ENCODE measurements around the gene FAM193B.
"Not testable (repeated sequence)": the region's sequence is repeated elsewhere in the genome, so short reads cannot be mapped to it uniquely, and the experiment has no call there.

FAM193B gene

GRCh38 chr5:177486256-177486655 lies 68.1 kb downstream of the FAM193B start:
- Histone ChIP-seq H3K4me3 (ENCODE audit: low read depth, low read length) (no peak overlapping the region), H3K9me3 (no peaks in the 10 kb centered on the region), H3K4me1 (peaks cover 6% of the 10 kb centered on the region; the same call in 1 of the 2 replicates), H3K36me3 (peaks cover 22% of the 10 kb centered on the region), H3K27me3 (no peaks in the 10 kb centered on the region)
- no peak for TF ChIP-seq CTCF (IDR thresholded peaks at IDR 0.05; ENCODE audit: low read depth, low read length)
- DNase-seq, result no peak

GRCh38 chr5:177485753-177486152 lies 68.6 kb downstream of the FAM193B start:
- not testable (repeated sequence) for DNase-seq; H3K4me1 ChIP-seq; H3K27me3 ChIP-seq; H3K9me3 ChIP-seq; H3K4me3 ChIP-seq (ENCODE audit: low read depth, low read length)
- peaks cover 17% of the 10 kb centered on the region for H3K36me3 ChIP-seq

- TF ChIP-seq CTCF (IDR thresholded peaks at IDR 0.05; ENCODE audit: low read depth, low read length), result no peak
- Histone ChIP-seq H3K36me3 (peaks cover 17% of the 10 kb centered on the region), H3K4me3 (ENCODE audit: low read depth, low read length) (no peak overlapping the region), H3K9me3 (no peaks in the 10 kb centered on the region), H3K27me3 (no peaks in the 10 kb centered on the region), H3K4me1 (peaks cover 5% of the 10 kb centered on the region)
- DNase-seq, result no peak
Observed at GRCh38 chr5:177484902-177485549, 69.3 kb downstream of the FAM193B start.

GRCh38 chr5:177483994-177484901 lies 70.1 kb downstream of the FAM193B start:
- no peaks in the 10 kb centered on the region for H3K27me3 ChIP-seq
- no peaks in the 10 kb centered on the region for H3K9me3 ChIP-seq
- peaks cover 17% of the 10 kb centered on the region for H3K36me3 ChIP-seq
- peaks cover 9% of the 10 kb centered on the region for H3K4me1 ChIP-seq
- no peak for TF ChIP-seq CTCF (IDR thresholded peaks at IDR 0.05; ENCODE audit: low read depth, low read length)
- H3K4me3 ChIP-seq (ENCODE audit: low read depth, low read length), result no peak overlapping the region
- DNase-seq, result no peak

- Histone ChIP-seq H3K36me3 (peaks cover 10% of the 10 kb centered on the region), H3K4me3 (ENCODE audit: low read depth, low read length) (no peak overlapping the region), H3K27me3 (no peaks in the 10 kb centered on the region), H3K9me3 (no peaks in the 10 kb centered on the region), H3K4me1 (peaks cover 17% of the 10 kb centered on the region)
- no peak for DNase-seq
- no peak for TF ChIP-seq CTCF (IDR thresholded peaks at IDR 0.05; ENCODE audit: low read depth, low read length)
Observed at GRCh38 chr5:177483042-177483441, 71.3 kb downstream of the FAM193B start.

- Histone ChIP-seq H3K36me3 (peaks cover 4% of the 10 kb centered on the region), H3K4me1 (peaks cover 17% of the 10 kb centered on the region), H3K27me3 (no peaks in the 10 kb centered on the region), H3K4me3 (ENCODE audit: low read depth, low read length) (no peak overlapping the region), H3K9me3 (no peaks in the 10 kb centered on the region)
- DNase-seq, result peak; percentile 44
- TF ChIP-seq CTCF (IDR thresholded peaks at IDR 0.05; ENCODE audit: low read depth, low read length), result no peak
Observed at GRCh38 chr5:177482359-177482795, 72.0 kb downstream of the FAM193B start.

Data from BE2C (cell line).